Tibial nerve (tissue), 4 donors: ENCODE data around the gene CNTLN. TPM values are rescaled to one million over a fixed set of nuclear protein-coding genes. Genes with fewer than 3 reads are reported as not detected.
A peak's percentile ranks its signal among the peaks of the same experiment; 100 is the strongest.
"Not testable (repeated sequence)": the region's sequence is repeated elsewhere in the genome, so short reads cannot be mapped to it uniquely, and the experiment has no call there.

Experiments used
- DNase-seq, 2 donors: peaks; one replicate each; pipeline ENCODE4 v3.0.0-alpha.2; 2019; ENCODE audit warnings: low spot score in 2 of 2
- H3K27ac ChIP-seq, 4 donors: fragments of 200-600 bp; sonication (generic) in 3 of 4; one replicate each; pipeline ENCODE4 v1.5.1; 2017 to 2019; ENCODE audit warnings: mild to moderate bottlenecking in 1 of 4
- H3K27me3 ChIP-seq, 2 donors: fragments of 200-600 bp; sonication (generic) in 1 of 2; one replicate each; pipeline versions ENCODE4 v1.5.1 to v1.6.0; 2017 to 2019
- H3K36me3 ChIP-seq, 3 donors: fragments of 200-600 bp; sonication (generic); one replicate each; pipeline ENCODE4 v1.5.1; 2018 to 2019
- H3K4me1 ChIP-seq, 4 donors: fragments of 200-600 bp; sonication (generic) in 3 of 4; one replicate each; pipeline ENCODE4 v1.5.1; 2017 to 2019
- H3K4me3 ChIP-seq, 4 donors: fragments of 200-600 bp; sonication (generic) in 3 of 4; one replicate each; pipeline ENCODE4 v1.5.1; 2017 to 2019; ENCODE audit warnings: mild to moderate bottlenecking in 1 of 4, moderate library complexity in 1 of 4
- H3K9me3 ChIP-seq, 4 donors: fragments of 200-600 bp; sonication (generic) in 3 of 4; one replicate each; pipeline ENCODE4 v1.5.1; 2017 to 2019
- CTCF ChIP-seq, 5 experiments: fragments of 200-600 bp in 3 of 5; fragments of 450-650 bp in 2 of 5; sonication (generic) in 3 of 5; IDR thresholded peaks; one replicate each; pipeline ENCODE4 v1.5.1; 2016 to 2019; ENCODE audit warnings: antibody characterized with exemption in 5 of 5, mild to moderate bottlenecking in 3 of 5, moderate library complexity in 2 of 5
- EP300 ChIP-seq, 2 donors: sonication (generic); formaldehyde crosslinking; IDR thresholded peaks; one replicate each; pipeline ENCODE4 v1.6.1; 2017; ENCODE audit warnings: antibody characterized with exemption in 2 of 2, mild to moderate bottlenecking in 1 of 2
- POLR2A ChIP-seq, 2 donors: fragments of 450-650 bp; IDR thresholded peaks; one replicate each; pipeline ENCODE4 v1.6.1; 2017; ENCODE audit warnings: antibody characterized with exemption in 2 of 2, mild to moderate bottlenecking in 2 of 2, moderate library complexity in 2 of 2
- WGBS, 2 donors: methylation state at CpG; one replicate each; pipeline ENCODE4 v1.1.5; 2018; 5-methylcytosine and 5-hydroxymethylcytosine counted together
- total RNA-seq, 4 donors: library from RNA; depleted of rRNA; stranded (reverse); fragments of >200 nt; gene quantifications; one replicate each; pipeline ENCODE4 v1.1.0, GENCODE V29; 2016

The CNTLN gene
- total RNA-seq, 4 donors from 2014 or later, result 29.7 to 38.1 (median 34.0) TPM

DNA sequence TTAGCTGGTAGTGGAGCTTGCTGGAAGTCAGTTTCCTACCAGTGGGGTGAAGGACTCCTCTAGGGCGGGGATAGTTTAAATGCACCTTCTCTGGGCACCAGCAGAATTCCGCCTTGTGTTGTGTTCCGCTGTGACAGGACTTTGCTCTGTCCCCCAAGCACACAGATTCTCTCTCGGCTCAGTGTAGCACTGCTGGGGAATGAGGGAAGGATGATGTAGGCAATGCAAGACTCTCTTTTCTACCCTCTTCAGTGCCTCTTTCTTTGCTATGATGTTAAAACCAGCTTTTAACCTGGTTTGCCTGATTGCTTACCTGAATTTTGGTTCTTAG, 288.8 kb downstream of the CNTLN start:
- 96 to 97% methylated on average over 4 of the region's 4 CpGs for WGBS, 2 donors
- Histone ChIP-seq H3K9me3 (no peaks in the 10 kb centered on the region), H3K36me3 (peaks cover 0 to 21% (median 0%) of the 10 kb centered on the region in 3 donors), H3K4me3 (no peak overlapping the region), H3K27me3 (no peaks in the 10 kb centered on the region), H3K4me1 (no peaks in the 10 kb centered on the region), H3K27ac (no peak overlapping the region)
- no peak for TF ChIP-seq CTCF (IDR thresholded peaks at IDR 0.05)
- no peak for TF ChIP-seq EP300 (IDR thresholded peaks at IDR 0.05)
- DNase-seq, result no peak

- Histone ChIP-seq H3K27me3 (no peaks in the 10 kb centered on the region), H3K4me1 (no peaks in the 10 kb centered on the region), H3K4me3 (no peak overlapping the region), H3K36me3 (peaks cover 0 to 24% (median 0%) of the 10 kb centered on the region in 3 donors), H3K27ac (no peak overlapping the region), H3K9me3 (no peaks in the 10 kb centered on the region)
- 93% methylated on average over 2 of the region's 2 CpGs for WGBS, 2 donors
- TF ChIP-seq EP300 (IDR thresholded peaks at IDR 0.05) (peak in 1 of 2 donors; percentile 50), POLR2A (IDR thresholded peaks at IDR 0.05) (no peak)
- DNase-seq, result no peak
These were observed 290.5 kb downstream of the CNTLN start for GRCh38 chr9:17425384-17425783.

DNA sequence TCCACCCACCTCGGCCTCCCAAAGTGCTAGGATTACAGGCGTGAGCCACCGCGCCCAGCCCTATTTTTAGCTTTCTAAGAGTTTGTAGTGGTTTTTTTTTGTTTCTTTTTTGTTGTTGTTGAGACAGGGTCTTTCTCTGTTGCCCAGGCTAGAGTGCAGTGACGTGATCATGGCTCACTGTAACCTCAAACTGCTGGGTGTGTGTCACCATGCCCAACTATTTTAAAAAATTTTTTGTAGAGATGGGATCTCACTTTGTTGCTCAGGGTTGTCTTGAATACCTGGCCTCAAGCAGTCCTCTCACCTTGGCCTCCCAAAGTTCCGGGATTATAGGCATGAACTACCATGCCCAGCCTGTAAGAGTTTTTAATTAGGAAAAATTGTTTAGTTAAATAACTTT, 298.7 kb downstream of the CNTLN start:
- peaks cover 0 to 24% (median 0%) of the 10 kb centered on the region in 4 donors for H3K9me3 ChIP-seq

DNA sequence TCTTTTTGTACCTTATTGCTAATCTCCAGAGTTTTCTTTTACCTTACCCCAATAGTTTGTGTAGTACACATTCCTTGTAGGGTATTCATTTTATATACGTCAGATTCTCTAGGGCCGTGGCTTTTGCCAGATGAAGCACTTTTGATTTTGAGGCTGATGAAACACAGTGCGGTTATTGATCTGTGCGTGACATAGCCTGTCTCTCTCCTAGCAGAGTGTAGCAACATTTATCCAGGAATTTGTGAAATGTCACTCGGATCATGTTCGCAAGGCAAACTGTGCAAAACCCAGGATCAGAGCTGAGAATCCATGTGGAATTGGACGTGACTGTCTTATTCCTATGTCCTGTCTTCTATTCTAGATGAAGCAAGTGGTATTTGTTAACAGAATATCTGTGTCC, 302.0 kb downstream of the CNTLN start:
- H3K9me3 ChIP-seq, result peaks cover 0 to 39% (median 1%) of the 10 kb centered on the region in 4 donors
- H3K4me3 ChIP-seq, result no peak overlapping the region
- no peak overlapping the region for H3K27ac ChIP-seq
- no peak for TF ChIP-seq POLR2A (IDR thresholded peaks at IDR 0.05)
- TF ChIP-seq CTCF (IDR thresholded peaks at IDR 0.05), result no peak
- TF ChIP-seq EP300 (IDR thresholded peaks at IDR 0.05), result no peak
- WGBS, 2 donors, result 75 to 76% methylated on average over 7 of the region's 7 CpGs
- peaks cover 0 to 27% (median 0%) of the 10 kb centered on the region in 3 donors for H3K36me3 ChIP-seq
- H3K27me3 ChIP-seq, result no peaks in the 10 kb centered on the region
- no peaks in the 10 kb centered on the region for H3K4me1 ChIP-seq
- no peak for DNase-seq

More for the DNA sequence above, 298.7 kb downstream of the CNTLN start:
- Histone ChIP-seq H3K36me3 (peaks cover 0 to 28% (median 0%) of the 10 kb centered on the region in 3 donors), H3K27me3 (no peaks in the 10 kb centered on the region), H3K4me3 (no peak overlapping the region), H3K4me1 (no peaks in the 10 kb centered on the region), H3K27ac (no peak overlapping the region)
- no peak for DNase-seq
- WGBS, 2 donors, result 98 to 100% methylated on average over 6 of the region's 6 CpGs
- no peak for TF ChIP-seq POLR2A (IDR thresholded peaks at IDR 0.05)
- no peak for TF ChIP-seq CTCF (IDR thresholded peaks at IDR 0.05)
- no peak for TF ChIP-seq EP300 (IDR thresholded peaks at IDR 0.05)

- Histone ChIP-seq H3K9me3 (peaks cover 0 to 40% (median 1%) of the 10 kb centered on the region in 4 donors), H3K27me3 (no peaks in the 10 kb centered on the region), H3K36me3 (peaks cover 0 to 30% (median 0%) of the 10 kb centered on the region in 3 donors), H3K4me3 (no peak overlapping the region), H3K4me1 (no peaks in the 10 kb centered on the region), H3K27ac (no peak overlapping the region)
- WGBS, 2 donors, result 90 to 93% methylated on average over 2 of the region's 2 CpGs
- TF ChIP-seq POLR2A (IDR thresholded peaks at IDR 0.05) (no peak), CTCF (IDR thresholded peaks at IDR 0.05) (no peak), EP300 (IDR thresholded peaks at IDR 0.05) (no peak)
- DNase-seq, result no peak
These were observed 303.0 kb downstream of the CNTLN start for GRCh38 chr9:17437813-17438212.

DNA sequence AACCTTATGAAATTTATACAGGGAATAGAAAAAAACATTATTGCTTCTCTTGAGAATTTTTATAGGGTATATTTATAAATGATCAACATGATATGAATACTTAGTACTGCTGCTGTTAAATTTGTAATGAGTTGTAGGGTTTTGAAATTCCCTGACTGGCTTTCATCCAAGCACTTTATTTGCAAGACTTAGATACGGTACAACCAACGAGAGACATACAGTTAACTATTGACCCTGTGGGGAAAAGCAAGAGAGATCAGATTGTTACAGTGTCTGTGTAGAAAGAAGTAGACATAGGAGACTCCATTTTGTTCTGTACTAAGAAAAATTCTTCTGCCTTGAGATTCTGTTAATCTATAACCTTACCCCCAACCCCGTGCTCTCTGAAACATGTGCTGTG, 310.3 kb downstream of the CNTLN start:
- not testable (repeated sequence) for H3K27me3 ChIP-seq, H3K4me3 ChIP-seq, DNase-seq, H3K27ac ChIP-seq, H3K4me1 ChIP-seq
- Histone ChIP-seq H3K36me3 (peaks cover 0 to 46% (median 0%) of the 10 kb centered on the region in 3 donors), H3K9me3 (peaks cover 0 to 17% (median 0%) of the 10 kb centered on the region in 4 donors)
- 69 to 76% methylated on average over 3 of the region's 3 CpGs for WGBS, 2 donors
